GM12892 (cell line): Measurements from ENCODE around the gene SLPI.

ENCODE experiments used
- DNase-seq: peaks from one replicate; pipeline ENCODE4 v3.0.0; 2011; ENCODE audit not compliant: insufficient read length
- FAIRE-seq: peaks from 2 replicates; lab custom pipeline; 2011; peaks lifted over from hg19 to GRCh38; lab: Jason Lieb, UNC
- POLR2A ChIP-seq: IDR thresholded peaks from 2 replicates; pipeline ENCODE4 v1.6.1; 2011; ENCODE audit warnings: low read depth, low read length, control low read depth
- POLR2AphosphoS5 ChIP-seq: IDR thresholded peaks from 2 replicates; pipeline ENCODE4 v1.6.1; 2011; ENCODE audit warnings: low read depth, low read length, control low read depth
- TAF1 ChIP-seq: IDR thresholded peaks from 2 replicates; pipeline ENCODE4 v1.6.1; 2011; ENCODE audit warnings: low read depth, mild to moderate bottlenecking, control low read depth, low read length, borderline replicate concordance

Gene SLPI

GRCh38 chr20:45230631-45231030 lies 23.7 kb downstream of the SLPI start:
- TF ChIP-seq POLR2A, result no peak
- no peak for TF ChIP-seq TAF1
- TF ChIP-seq POLR2AphosphoS5, result no peak
- no peak for DNase-seq
- FAIRE-seq, result no peak

- DNase-seq (no peak), FAIRE-seq (no peak)
- TF ChIP-seq POLR2A (no peak), POLR2AphosphoS5 (no peak), TAF1 (no peak)
Measured at GRCh38 chr20:45229264-45230056, 24.9 kb downstream of the SLPI start.

GRCh38 chr20:45226287-45226686 lies 28.1 kb downstream of the SLPI start:
- FAIRE-seq (no peak), DNase-seq (no peak)
- TF ChIP-seq POLR2AphosphoS5, result no peak
- no peak for TF ChIP-seq POLR2A
- TF ChIP-seq TAF1, result no peak

GRCh38 chr20:45223136-45223535 lies 31.2 kb downstream of the SLPI start:
- FAIRE-seq (no peak), DNase-seq (no peak)
- TF ChIP-seq POLR2A (no peak), TAF1 (no peak), POLR2AphosphoS5 (no peak)

- no peak for TF ChIP-seq TAF1
- no peak for TF ChIP-seq POLR2AphosphoS5
- no peak for TF ChIP-seq POLR2A
- DNase-seq, result no peak
- no peak for FAIRE-seq
Measured at GRCh38 chr20:45221076-45221475, 33.3 kb downstream of the SLPI start, which contains the start of gene SEMG2. TSS of gene SEMG2 (plus strand) at chr20:45221373. CDS start at chr20:45221390, 17 bp downstream.

GRCh38 chr20:45218636-45219035 lies 35.7 kb downstream of the SLPI start:
- DNase-seq, result no peak
- no peak for FAIRE-seq
- TF ChIP-seq POLR2AphosphoS5 (no peak), TAF1 (no peak), POLR2A (no peak)

- DNase-seq, result no peak
- TF ChIP-seq POLR2A, result no peak
- TF ChIP-seq TAF1, result no peak
- TF ChIP-seq POLR2AphosphoS5, result no peak
- no peak for FAIRE-seq
Measured at GRCh38 chr20:45218124-45218523, 36.2 kb downstream of the SLPI start.

- no peak for FAIRE-seq
Measured at GRCh38 chr20:45212836-45213235, 41.5 kb downstream of the SLPI start.

GRCh38 chr20:45211569-45212474 lies 42.5 kb downstream of the SLPI start:
- no peak for FAIRE-seq
- TF ChIP-seq POLR2A (no peak), POLR2AphosphoS5 (no peak), TAF1 (no peak)
- no peak for DNase-seq

More at GRCh38 chr20:45212836-45213235, 41.5 kb downstream of the SLPI start:
- DNase-seq, result no peak
- no peak for TF ChIP-seq POLR2A
- TF ChIP-seq TAF1, result no peak
- TF ChIP-seq POLR2AphosphoS5, result no peak

- FAIRE-seq, result no peak
- TF ChIP-seq TAF1 (no peak), POLR2AphosphoS5 (no peak), POLR2A (no peak)
Measured at GRCh38 chr20:45209924-45210323, 44.4 kb downstream of the SLPI start.

GRCh38 chr20:45206725-45207124 lies 47.6 kb downstream of the SLPI start, which contains the start of gene SEMG1:
TSS of gene SEMG1 (plus strand) at chr20:45207033. CDS start at chr20:45207054, 21 bp downstream.
- TF ChIP-seq TAF1 (no peak), POLR2AphosphoS5 (no peak), POLR2A (no peak)
- FAIRE-seq (no peak), DNase-seq (no peak)

More at GRCh38 chr20:45209924-45210323, 44.4 kb downstream of the SLPI start:
- DNase-seq, result no peak
